Type B pancreatic cell (in vitro differentiated cells): ENCODE measurements around the gene TEX29. TPM values are rescaled to one million over a fixed set of nuclear protein-coding genes. Genes with fewer than 3 reads are reported as not detected.

Experiments
- DNase-seq: peaks from one replicate; pipeline ENCODE4 v3.0.0; 2021; ENCODE audit warnings: mixed read lengths; ENCODE audit not compliant: unreplicated experiment; ENCODE audit errors: extremely low spot score
- H3K27ac Mint-ChIP-seq: 2 replicates; pipeline ENCODE4 v1.8.0; 2021; ENCODE audit warnings: mild to moderate bottlenecking, mixed read lengths
- H3K27me3 Mint-ChIP-seq: 2 replicates; pipeline ENCODE4 v1.8.0; 2021; ENCODE audit warnings: mixed read lengths
- H3K36me3 Mint-ChIP-seq: 2 replicates; pipeline ENCODE4 v1.8.0; 2021; ENCODE audit warnings: mixed read lengths
- H3K4me1 Mint-ChIP-seq: one replicate; pipeline ENCODE4 v1.8.0; 2021; ENCODE audit warnings: mixed read lengths; ENCODE audit not compliant: unreplicated experiment
- H3K4me3 Mint-ChIP-seq: 2 replicates; pipeline ENCODE4 v1.8.0; 2021; ENCODE audit warnings: mild to moderate bottlenecking, mixed read lengths
- H3K9me3 Mint-ChIP-seq: 2 replicates; pipeline ENCODE4 v1.8.0; 2021; ENCODE audit warnings: mixed read lengths
- total RNA-seq: library from RNA; stranded (reverse); gene quantifications from 2 replicates; pipeline ENCODE4 v1.2.1, GENCODE V29; 2021; ENCODE audit warnings: low replicate concordance
- TF ChIP-seq, protein P1 (sequence below): fragments of 200-600 bp; sonication (generic); conservative IDR thresholded peaks from 2 replicates; pipeline ENCODE4 v1.5.0; 2021; ENCODE audit warnings: antibody characterized with exemption, mild to moderate bottlenecking

Gene TEX29
- total RNA-seq, 1 donor from 2014 or later: 0.92 TPM

- Mint-ChIP-seq H3K4me1 (no peaks in the 10 kb centered on the region), H3K27me3 (no peaks in the 10 kb centered on the region), H3K27ac (no peak overlapping the region), H3K36me3 (peaks cover 37% of the 10 kb centered on the region), H3K4me3 (no peak overlapping the region), H3K9me3 (peaks cover 16% of the 10 kb centered on the region)
- TF ChIP-seq, protein P1, sequence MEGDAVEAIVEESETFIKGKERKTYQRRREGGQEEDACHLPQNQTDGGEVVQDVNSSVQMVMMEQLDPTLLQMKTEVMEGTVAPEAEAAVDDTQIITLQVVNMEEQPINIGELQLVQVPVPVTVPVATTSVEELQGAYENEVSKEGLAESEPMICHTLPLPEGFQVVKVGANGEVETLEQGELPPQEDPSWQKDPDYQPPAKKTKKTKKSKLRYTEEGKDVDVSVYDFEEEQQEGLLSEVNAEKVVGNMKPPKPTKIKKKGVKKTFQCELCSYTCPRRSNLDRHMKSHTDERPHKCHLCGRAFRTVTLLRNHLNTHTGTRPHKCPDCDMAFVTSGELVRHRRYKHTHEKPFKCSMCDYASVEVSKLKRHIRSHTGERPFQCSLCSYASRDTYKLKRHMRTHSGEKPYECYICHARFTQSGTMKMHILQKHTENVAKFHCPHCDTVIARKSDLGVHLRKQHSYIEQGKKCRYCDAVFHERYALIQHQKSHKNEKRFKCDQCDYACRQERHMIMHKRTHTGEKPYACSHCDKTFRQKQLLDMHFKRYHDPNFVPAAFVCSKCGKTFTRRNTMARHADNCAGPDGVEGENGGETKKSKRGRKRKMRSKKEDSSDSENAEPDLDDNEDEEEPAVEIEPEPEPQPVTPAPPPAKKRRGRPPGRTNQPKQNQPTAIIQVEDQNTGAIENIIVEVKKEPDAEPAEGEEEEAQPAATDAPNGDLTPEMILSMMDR: no peak
- DNase-seq: peak; percentile 22
Measured at GRCh38 chr13:111314852-111315251, 5.6 kb upstream of the TEX29 start.

- peak; percentile 62 for DNase-seq
- Mint-ChIP-seq H3K4me1 (no peaks in the 10 kb centered on the region), H3K36me3 (peaks cover 30% of the 10 kb centered on the region), H3K27me3 (no peaks in the 10 kb centered on the region), H3K9me3 (peaks cover 9% of the 10 kb centered on the region), H3K4me3 (no peak overlapping the region), H3K27ac (no peak overlapping the region)
- TF ChIP-seq, protein P1: no peak
Measured at GRCh38 chr13:111315347-111315995, 5.0 kb upstream of the TEX29 start.

DNA sequence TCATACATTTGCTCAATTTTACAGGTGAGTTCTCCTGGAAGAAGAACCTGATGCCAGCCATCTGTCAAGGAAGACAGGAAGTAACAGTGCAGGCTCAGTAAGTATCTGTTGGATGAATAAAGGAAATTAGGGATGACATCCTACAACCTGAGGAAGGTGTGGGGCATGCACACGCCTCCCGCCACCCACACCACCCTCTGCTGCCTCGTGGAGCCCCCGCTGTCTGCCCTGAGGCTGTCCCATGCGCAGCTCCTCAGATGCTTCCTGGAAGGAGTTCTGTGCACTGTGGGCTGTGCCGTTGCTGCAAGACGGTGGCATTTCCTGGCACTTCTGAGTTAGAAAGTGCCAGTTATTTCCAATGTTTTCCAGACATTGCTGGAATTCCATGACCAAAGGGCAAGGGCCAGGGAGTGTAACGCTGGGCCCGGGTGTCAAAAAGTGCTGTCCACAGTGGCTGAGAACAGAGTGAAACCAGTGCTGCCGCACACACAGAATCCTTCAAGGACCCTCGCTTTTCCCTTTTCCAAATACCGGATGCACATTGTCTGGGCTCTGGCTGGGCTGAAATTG lies 4.2 kb upstream of the TEX29 start:
- Mint-ChIP-seq H3K4me1 (no peaks in the 10 kb centered on the region), H3K36me3 (peaks cover 23% of the 10 kb centered on the region), H3K27ac (no peak overlapping the region), H3K27me3 (no peaks in the 10 kb centered on the region), H3K4me3 (no peak overlapping the region), H3K9me3 (peaks cover 4% of the 10 kb centered on the region)
- DNase-seq: peak; percentile 49
- TF ChIP-seq, protein P1: no peak

- H3K9me3 Mint-ChIP-seq: no peaks in the 10 kb centered on the region
- TF ChIP-seq, protein P1: no peak
- peak; percentile 54 for DNase-seq
- H3K27ac Mint-ChIP-seq: no peak overlapping the region
- H3K4me3 Mint-ChIP-seq: no peak overlapping the region
- no peaks in the 10 kb centered on the region for H3K4me1 Mint-ChIP-seq
- no peaks in the 10 kb centered on the region for H3K27me3 Mint-ChIP-seq
- peaks cover 14% of the 10 kb centered on the region for H3K36me3 Mint-ChIP-seq
Measured at GRCh38 chr13:111317042-111317550, 3.3 kb upstream of the TEX29 start.

DNA sequence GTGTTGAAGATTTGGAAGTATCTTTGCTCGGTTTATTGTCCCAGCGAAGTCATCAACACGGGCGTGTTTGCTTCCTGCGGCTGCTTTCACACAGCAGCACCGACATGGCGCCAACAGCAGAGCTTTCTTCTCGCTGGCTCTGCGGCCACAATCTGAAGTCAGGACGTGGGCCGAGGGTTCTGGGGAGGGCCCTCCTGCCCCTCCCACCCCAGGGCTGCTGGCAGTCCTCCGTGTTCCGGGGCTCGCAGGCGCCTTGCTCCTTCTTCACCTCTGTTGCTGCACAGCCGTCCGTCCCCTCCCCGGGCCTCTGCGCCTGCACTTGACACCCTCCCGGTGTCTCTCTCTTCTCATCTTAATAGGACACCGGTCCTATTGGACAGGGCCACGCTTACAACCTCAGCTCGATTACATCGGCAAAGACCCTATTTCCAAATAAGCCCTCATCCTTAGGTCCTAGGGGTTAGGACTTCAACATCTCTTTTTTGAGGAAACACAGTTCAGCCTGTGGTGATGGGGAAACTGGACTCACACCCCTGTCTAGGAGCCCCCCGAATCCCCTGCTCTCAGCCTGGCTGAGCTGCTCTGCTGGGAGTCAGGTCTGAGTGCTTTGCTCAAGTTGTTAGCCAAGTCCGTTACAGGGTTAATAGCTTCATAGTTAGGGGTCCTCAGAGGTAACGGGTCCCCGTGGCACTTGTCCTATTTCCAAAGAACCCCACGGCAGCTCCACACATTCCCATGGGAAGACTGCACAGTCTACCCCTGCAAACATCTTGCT lies 2.7 kb upstream of the TEX29 start:
- no peak overlapping the region for H3K27ac Mint-ChIP-seq
- no peak overlapping the region for H3K4me3 Mint-ChIP-seq
- TF ChIP-seq, protein P1: no peak
- no peaks in the 10 kb centered on the region for H3K4me1 Mint-ChIP-seq
- no peaks in the 10 kb centered on the region for H3K27me3 Mint-ChIP-seq
- H3K36me3 Mint-ChIP-seq: peaks cover 10% of the 10 kb centered on the region
- H3K9me3 Mint-ChIP-seq: no peaks in the 10 kb centered on the region
- DNase-seq: peak; percentile 61
